PFSK-1 (cell line): ENCODE measurements around the gene CEP112.

Experiments
- FOXP2 ChIP-seq: optimal IDR thresholded peaks from 2 replicates; pipeline ENCODE3; 2011; ENCODE audit warnings: borderline replicate concordance, control low read depth, inconsistent platforms; ENCODE audit not compliant: insufficient read depth; ENCODE audit errors: extremely low read length, extremely low read depth
- POLR2AphosphoS5 ChIP-seq: IDR thresholded peaks from 2 replicates; pipeline ENCODE4 v1.6.1; 2012; ENCODE audit warnings: low read depth, mild to moderate bottlenecking, control low read depth, low read length, moderate library complexity
- REST ChIP-seq, 2 experiments: IDR thresholded peaks; 2 replicates each; pipeline versions ENCODE4 v1.6.1 to v1.8.0; 2011 to 2012; ENCODE audit warnings: low read depth in 2 of 2, low read length in 2 of 2, control low read depth in 1 of 2, inconsistent platforms in 1 of 2, mild to moderate bottlenecking in 1 of 2, moderate library complexity in 1 of 2; ENCODE audit not compliant: insufficient read depth in 1 of 2
- SIN3A ChIP-seq: IDR thresholded peaks from 2 replicates; pipeline ENCODE4 v1.6.1; 2012; ENCODE audit warnings: mild to moderate bottlenecking, low read length, moderate library complexity, borderline replicate concordance; ENCODE audit not compliant: insufficient read depth
- TAF1 ChIP-seq: IDR thresholded peaks from 2 replicates; pipeline ENCODE4 v1.6.1; 2012; ENCODE audit warnings: low read length, control low read depth, borderline replicate concordance; ENCODE audit not compliant: insufficient read depth

GRCh38 chr17:66040402-66040801 is 151.5 kb downstream of the CEP112 start:
- TF ChIP-seq SIN3A (no peak), POLR2AphosphoS5 (no peak), REST (IDR thresholded peaks at IDR 0.05; ENCODE audit: insufficient read depth in 1 of 2, low read depth in 2 of 2, low read length in 2 of 2) (no peak), TAF1 (no peak), FOXP2 (no peak)
